K562 (cell line): ENCODE results near the gene LSM12. TPM values are rescaled to one million over a fixed set of nuclear protein-coding genes. Genes with fewer than 3 reads are reported as not detected.

Experiments used
- ATF7 ChIP-seq: fragments of 450-650 bp; IDR thresholded peaks from 2 replicates; pipeline ENCODE4 v1.7.1; 2014; ENCODE audit warnings: mild to moderate bottlenecking, moderate library complexity
- BHLHE40 ChIP-seq: IDR thresholded peaks from 2 replicates; pipeline ENCODE4 v1.6.1; 2011; ENCODE audit warnings: low read length, improper control_type of control experiment
- E2F3 ChIP-seq: fragments of 250-450 bp; sonication (Bioruptor Pico); IDR thresholded peaks from 2 replicates; pipeline ENCODE4 v1.4.0; 2020; ENCODE audit warnings: mild to moderate bottlenecking
- EP300 ChIP-seq: IDR thresholded peaks from 2 replicates; pipeline ENCODE4 v1.6.1; 2012; ENCODE audit warnings: low read length, improper control_type of control experiment
- KLF10 ChIP-seq: fragments of 250-450 bp; sonication (Bioruptor Pico); IDR thresholded peaks from 2 replicates; pipeline ENCODE4 v1.6.1; 2021; ENCODE audit warnings: matching md5 sums
- MEIS2 ChIP-seq: fragments of 450-650 bp; IDR thresholded peaks from 2 replicates; pipeline ENCODE4 v1.6.1; 2014; ENCODE audit warnings: mild to moderate bottlenecking; ENCODE audit not compliant: partially characterized antibody
- ZNF431 ChIP-seq: sonication (generic); formaldehyde crosslinking; IDR thresholded peaks from 2 replicates; pipeline ENCODE4 v1.8.0; 2022; ENCODE audit warnings: mild to moderate bottlenecking, missing genetic modification reagents
- ZNF699 ChIP-seq: fragments of 250-450 bp; sonication (Bioruptor Pico); IDR thresholded peaks from 2 replicates; pipeline ENCODE4 v1.8.0; 2021; ENCODE audit warnings: mild to moderate bottlenecking, moderate library complexity; ENCODE audit not compliant: insufficient replicate concordance
- ZZZ3 ChIP-seq: fragments of 450-650 bp; IDR thresholded peaks from 2 replicates; pipeline ENCODE4 v1.6.1; 2016; ENCODE audit warnings: antibody characterized with exemption, mild to moderate bottlenecking, moderate library complexity
- polyA plus RNA-seq, 8 experiments: library from polyadenylated mRNA; depleted of rRNA in 4 of 8; stranded (reverse) in 5 of 8; unstranded in 3 of 8; fragments of >200 nt; fragmentation: Nextera tagmentation in 2 of 8; fragmentation: Illumina TruSeq in 1 of 8; extraction: Ambion mirVana in 2 of 8; extraction: Trizol in 1 of 8; gene quantifications; 2 replicates each; pipeline versions ENCODE4 v1.2.1 to v1.2.3, GENCODE V29; 2011 to 2014; ENCODE audit warnings: inconsistent platforms in 1 of 8, missing spikeins in 1 of 8
- total RNA-seq, 7 experiments: library from RNA; depleted of rRNA in 6 of 7; stranded (reverse); fragments of >200 nt in 6 of 7; fragmentation: Illumina TruSeq in 2 of 7; extraction: Trizol in 2 of 7; gene quantifications; 2 replicates each; pipeline versions ENCODE4 v1.2.1 to v1.2.3, GENCODE V29; 2011 to 2021; ENCODE audit warnings: low replicate concordance in 1 of 7
- TF ChIP-seq, protein P1 (sequence below): fragments of 250-450 bp; sonication (Bioruptor Pico); IDR thresholded peaks from 2 replicates; pipeline ENCODE4 v1.8.0; 2022; ENCODE audit warnings: inconsistent platforms
- TF ChIP-seq, protein P2 (sequence below): fragments of 450-650 bp; IDR thresholded peaks from 2 replicates; pipeline ENCODE4 v1.6.1; 2014; ENCODE audit warnings: low read depth, mild to moderate bottlenecking, moderate library complexity, borderline replicate concordance
- TF ChIP-seq, protein P3 (sequence below): fragments of 250-450 bp; sonication (Bioruptor Pico); IDR thresholded peaks from 2 replicates; pipeline ENCODE4 v1.6.1; 2021; ENCODE audit warnings: mild to moderate bottlenecking
- TF ChIP-seq, protein P4 (sequence below): fragments of 150-350 bp; conservative IDR thresholded peaks from 2 replicates; pipeline ENCODE4 v1.6.1; 2014; ENCODE audit warnings: low read length
- TF ChIP-seq, protein P5 (sequence below): sonication (generic); formaldehyde crosslinking; IDR thresholded peaks from 2 replicates; pipeline ENCODE4 v1.8.0; 2022; ENCODE audit warnings: mild to moderate bottlenecking, low read depth, missing genetic modification reagents
- TF ChIP-seq, protein P6 (sequence below): sonication (generic); formaldehyde crosslinking; IDR thresholded peaks from 2 replicates; pipeline ENCODE4 v1.8.0; 2022; ENCODE audit warnings: mild to moderate bottlenecking, missing genetic modification reagents

LSM12 gene
- total and polyA plus RNA-seq, 9 of the 15 experiments (the other 6 are each of a cell fraction or from before 2014, with no cell fraction given), result 53.0 to 258 (median 89.3) TPM

DNA sequence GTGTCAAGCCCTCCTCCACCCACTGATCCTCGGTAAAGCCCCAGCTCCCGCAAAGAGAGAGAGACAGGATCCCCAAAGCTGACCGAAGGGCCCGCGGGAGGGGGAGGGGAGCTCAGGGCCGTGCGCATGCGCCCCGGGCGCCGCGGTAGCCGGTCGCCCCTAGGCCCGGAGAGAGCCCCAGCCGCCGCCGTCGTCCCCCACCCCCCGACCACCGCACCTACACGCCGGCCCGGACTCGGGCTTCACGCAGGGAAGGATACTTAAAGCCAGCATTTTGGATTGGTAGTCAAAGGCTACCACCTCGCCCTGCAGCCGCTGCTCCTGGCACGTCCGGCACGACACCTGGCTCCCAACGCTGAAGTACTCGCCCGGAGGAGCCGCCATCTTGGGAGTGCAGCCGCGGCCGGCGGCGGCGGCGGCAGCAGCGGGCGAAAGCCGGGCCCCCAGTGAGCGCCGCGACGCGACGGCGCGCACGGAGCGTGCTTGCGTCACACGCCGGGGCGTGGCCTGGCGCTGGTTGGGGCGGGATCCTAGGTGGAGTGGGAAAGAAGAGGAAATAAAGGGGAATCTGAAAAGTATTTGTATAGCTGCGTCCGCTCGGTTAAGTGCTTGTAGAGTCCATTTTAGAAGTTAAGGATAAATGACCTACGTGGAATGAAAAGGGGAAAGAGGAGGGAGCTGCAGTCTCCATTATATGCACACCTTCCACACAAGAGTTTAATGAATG lies at the start of gene LSM12 (continued):
- TF ChIP-seq, protein P1, sequence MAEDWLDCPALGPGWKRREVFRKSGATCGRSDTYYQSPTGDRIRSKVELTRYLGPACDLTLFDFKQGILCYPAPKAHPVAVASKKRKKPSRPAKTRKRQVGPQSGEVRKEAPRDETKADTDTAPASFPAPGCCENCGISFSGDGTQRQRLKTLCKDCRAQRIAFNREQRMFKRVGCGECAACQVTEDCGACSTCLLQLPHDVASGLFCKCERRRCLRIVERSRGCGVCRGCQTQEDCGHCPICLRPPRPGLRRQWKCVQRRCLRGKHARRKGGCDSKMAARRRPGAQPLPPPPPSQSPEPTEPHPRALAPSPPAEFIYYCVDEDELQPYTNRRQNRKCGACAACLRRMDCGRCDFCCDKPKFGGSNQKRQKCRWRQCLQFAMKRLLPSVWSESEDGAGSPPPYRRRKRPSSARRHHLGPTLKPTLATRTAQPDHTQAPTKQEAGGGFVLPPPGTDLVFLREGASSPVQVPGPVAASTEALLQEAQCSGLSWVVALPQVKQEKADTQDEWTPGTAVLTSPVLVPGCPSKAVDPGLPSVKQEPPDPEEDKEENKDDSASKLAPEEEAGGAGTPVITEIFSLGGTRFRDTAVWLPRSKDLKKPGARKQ (CRISPR knock-in tag), result no peak
- TF ChIP-seq MEIS2, result peak; percentile 38
- TF ChIP-seq, protein P2, sequence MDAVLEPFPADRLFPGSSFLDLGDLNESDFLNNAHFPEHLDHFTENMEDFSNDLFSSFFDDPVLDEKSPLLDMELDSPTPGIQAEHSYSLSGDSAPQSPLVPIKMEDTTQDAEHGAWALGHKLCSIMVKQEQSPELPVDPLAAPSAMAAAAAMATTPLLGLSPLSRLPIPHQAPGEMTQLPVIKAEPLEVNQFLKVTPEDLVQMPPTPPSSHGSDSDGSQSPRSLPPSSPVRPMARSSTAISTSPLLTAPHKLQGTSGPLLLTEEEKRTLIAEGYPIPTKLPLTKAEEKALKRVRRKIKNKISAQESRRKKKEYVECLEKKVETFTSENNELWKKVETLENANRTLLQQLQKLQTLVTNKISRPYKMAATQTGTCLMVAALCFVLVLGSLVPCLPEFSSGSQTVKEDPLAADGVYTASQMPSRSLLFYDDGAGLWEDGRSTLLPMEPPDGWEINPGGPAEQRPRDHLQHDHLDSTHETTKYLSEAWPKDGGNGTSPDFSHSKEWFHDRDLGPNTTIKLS, result peak; percentile 52; the same call in 1 of the 2 replicates
- no peak for TF ChIP-seq ZNF431 (CRISPR knock-in tag)
- no peak for TF ChIP-seq EP300
- TF ChIP-seq KLF10 (CRISPR knock-in tag), result no peak
- TF ChIP-seq ATF7, result peak; percentile 83; the same call in 1 of the 2 replicates
- TF ChIP-seq BHLHE40, result 0 out of 2 replicates have a peak, but pooled peaks have one; percentile 21
- no peak for TF ChIP-seq ZNF699 (CRISPR knock-in tag)
- TF ChIP-seq ZZZ3, result no peak
- TF ChIP-seq, protein P3, sequence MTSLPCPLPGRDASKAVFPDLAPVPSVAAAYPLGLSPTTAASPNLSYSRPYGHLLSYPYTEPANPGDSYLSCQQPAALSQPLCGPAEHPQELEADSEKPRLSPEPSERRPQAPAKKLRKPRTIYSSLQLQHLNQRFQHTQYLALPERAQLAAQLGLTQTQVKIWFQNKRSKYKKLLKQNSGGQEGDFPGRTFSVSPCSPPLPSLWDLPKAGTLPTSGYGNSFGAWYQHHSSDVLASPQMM (CRISPR knock-in tag), result no peak
- TF ChIP-seq, protein P4, sequence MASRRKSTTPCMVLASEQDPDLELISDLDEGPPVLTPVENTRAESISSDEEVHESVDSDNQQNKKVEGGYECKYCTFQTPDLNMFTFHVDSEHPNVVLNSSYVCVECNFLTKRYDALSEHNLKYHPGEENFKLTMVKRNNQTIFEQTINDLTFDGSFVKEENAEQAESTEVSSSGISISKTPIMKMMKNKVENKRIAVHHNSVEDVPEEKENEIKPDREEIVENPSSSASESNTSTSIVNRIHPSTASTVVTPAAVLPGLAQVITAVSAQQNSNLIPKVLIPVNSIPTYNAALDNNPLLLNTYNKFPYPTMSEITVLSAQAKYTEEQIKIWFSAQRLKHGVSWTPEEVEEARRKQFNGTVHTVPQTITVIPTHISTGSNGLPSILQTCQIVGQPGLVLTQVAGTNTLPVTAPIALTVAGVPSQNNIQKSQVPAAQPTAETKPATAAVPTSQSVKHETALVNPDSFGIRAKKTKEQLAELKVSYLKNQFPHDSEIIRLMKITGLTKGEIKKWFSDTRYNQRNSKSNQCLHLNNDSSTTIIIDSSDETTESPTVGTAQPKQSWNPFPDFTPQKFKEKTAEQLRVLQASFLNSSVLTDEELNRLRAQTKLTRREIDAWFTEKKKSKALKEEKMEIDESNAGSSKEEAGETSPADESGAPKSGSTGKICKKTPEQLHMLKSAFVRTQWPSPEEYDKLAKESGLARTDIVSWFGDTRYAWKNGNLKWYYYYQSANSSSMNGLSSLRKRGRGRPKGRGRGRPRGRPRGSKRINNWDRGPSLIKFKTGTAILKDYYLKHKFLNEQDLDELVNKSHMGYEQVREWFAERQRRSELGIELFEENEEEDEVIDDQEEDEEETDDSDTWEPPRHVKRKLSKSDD, result no peak
- no peak for TF ChIP-seq E2F3 (CRISPR knock-in tag)
- TF ChIP-seq, protein P5, sequence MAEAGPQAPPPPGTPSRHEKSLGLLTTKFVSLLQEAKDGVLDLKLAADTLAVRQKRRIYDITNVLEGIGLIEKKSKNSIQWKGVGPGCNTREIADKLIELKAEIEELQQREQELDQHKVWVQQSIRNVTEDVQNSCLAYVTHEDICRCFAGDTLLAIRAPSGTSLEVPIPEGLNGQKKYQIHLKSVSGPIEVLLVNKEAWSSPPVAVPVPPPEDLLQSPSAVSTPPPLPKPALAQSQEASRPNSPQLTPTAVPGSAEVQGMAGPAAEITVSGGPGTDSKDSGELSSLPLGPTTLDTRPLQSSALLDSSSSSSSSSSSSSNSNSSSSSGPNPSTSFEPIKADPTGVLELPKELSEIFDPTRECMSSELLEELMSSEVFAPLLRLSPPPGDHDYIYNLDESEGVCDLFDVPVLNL (CRISPR knock-in tag), result no peak
- TF ChIP-seq, protein P6, sequence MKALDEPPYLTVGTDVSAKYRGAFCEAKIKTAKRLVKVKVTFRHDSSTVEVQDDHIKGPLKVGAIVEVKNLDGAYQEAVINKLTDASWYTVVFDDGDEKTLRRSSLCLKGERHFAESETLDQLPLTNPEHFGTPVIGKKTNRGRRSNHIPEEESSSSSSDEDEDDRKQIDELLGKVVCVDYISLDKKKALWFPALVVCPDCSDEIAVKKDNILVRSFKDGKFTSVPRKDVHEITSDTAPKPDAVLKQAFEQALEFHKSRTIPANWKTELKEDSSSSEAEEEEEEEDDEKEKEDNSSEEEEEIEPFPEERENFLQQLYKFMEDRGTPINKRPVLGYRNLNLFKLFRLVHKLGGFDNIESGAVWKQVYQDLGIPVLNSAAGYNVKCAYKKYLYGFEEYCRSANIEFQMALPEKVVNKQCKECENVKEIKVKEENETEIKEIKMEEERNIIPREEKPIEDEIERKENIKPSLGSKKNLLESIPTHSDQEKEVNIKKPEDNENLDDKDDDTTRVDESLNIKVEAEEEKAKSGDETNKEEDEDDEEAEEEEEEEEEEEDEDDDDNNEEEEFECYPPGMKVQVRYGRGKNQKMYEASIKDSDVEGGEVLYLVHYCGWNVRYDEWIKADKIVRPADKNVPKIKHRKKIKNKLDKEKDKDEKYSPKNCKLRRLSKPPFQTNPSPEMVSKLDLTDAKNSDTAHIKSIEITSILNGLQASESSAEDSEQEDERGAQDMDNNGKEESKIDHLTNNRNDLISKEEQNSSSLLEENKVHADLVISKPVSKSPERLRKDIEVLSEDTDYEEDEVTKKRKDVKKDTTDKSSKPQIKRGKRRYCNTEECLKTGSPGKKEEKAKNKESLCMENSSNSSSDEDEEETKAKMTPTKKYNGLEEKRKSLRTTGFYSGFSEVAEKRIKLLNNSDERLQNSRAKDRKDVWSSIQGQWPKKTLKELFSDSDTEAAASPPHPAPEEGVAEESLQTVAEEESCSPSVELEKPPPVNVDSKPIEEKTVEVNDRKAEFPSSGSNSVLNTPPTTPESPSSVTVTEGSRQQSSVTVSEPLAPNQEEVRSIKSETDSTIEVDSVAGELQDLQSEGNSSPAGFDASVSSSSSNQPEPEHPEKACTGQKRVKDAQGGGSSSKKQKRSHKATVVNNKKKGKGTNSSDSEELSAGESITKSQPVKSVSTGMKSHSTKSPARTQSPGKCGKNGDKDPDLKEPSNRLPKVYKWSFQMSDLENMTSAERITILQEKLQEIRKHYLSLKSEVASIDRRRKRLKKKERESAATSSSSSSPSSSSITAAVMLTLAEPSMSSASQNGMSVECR (CRISPR knock-in tag), result no peak
